HG02885 (cell line): ENCODE measurements around the gene CTSE.

Experiments
- ATAC-seq: cut with Tn5 transposase; IDR thresholded peaks from one replicate; pipeline ENCODE4 v1.9.1; 2021; ENCODE audit warnings: mild to moderate bottlenecking; ENCODE audit not compliant: unreplicated experiment, poor library complexity

CTSE gene

DNA sequence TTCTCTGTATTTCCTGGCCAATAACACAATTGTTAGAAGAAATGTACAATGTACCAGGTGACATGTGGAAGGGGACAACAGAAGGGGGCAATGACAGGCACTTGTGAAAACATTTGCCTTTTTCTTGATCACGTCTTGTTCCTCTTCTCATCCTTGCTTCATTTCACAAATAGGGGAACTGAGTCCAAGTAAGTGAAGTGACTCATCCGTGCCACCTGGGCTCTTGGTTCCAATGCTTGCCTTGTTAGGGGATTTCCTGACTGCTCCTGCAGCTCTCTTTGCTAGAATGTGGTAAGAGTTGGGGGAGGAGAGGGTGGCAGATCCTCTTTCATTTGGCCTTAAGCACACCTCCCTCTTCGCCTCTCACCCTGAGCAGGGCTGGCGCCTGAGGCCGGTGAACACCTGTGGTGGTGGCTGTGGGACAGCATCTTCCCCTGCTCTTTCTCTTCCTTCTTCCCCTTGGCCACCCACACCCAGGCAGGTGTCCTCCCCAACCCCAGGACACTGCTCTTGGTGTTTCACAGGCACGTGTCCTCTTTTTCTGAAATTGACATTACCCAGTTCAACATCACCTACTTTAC is 27.1 kb upstream of the CTSE start:
- peak; percentile 85 for ATAC-seq

- ATAC-seq, result no peak
These were observed 26.4 kb upstream of the CTSE start for GRCh38 chr1:206049919-206050600.

DNA sequence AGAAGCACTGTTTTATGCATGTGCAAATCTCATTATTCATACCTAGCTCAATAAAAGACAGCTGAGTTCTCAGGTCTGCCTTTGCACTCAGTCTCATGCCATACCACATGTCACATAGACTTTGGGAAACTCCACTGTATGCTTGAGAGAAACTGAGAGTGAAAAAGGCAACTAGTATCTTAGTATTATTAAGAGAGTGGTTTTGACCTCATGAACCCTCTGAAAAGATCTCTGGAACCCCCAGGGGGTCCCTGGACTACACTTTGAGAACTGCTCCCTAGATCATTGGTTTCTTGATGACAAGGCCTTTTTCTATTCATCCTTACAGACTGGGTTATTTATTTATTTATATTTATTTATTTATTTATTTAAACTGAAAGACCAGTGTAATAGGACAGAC is 25.6 kb upstream of the CTSE start:
- peak; percentile 48 for ATAC-seq

GRCh38 chr1:206048582-206048981 is 24.9 kb upstream of the CTSE start:
- ATAC-seq, result no peak

DNA sequence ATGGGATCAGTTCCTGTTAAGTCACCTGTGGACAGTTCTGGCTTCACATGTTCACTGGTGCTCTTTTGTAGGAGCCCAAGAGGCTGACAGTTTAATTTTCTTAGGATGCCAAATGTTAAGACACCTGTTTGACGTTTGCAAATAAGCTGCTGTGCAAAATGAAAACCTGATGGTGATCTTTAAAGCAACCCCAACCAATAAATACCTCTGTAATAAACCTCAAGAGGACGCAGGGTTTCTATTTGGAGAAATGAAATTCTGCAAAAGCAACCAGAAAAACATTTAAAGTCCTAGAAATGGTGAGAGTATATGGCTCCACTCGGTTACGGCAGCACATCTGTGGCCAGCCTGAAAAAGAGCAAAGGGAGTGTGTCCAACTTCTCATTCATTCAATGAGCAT is 23.6 kb upstream of the CTSE start:
- no peak for ATAC-seq

DNA sequence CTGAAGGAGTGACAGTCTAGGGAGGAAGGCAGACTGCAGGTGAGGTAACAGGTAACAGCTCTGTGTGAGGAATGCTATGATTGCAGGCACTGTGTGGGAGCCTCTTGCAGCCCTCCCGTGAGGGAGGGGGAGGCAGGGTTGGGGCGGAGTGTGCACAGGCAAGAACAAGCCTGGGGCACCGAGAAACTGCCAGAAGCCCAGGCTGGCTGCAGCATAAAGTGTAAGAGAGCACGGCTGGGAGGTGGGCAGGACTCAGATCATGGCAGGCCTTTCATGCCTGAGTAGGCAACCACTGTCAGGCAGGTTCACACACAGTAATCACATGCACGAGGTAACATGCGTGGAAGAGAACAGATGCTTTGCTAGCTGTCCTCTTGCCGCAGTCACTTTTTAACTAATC is 17.9 kb upstream of the CTSE start:
- ATAC-seq, result peak; percentile 38

- no peak for ATAC-seq
These were observed 16.6 kb upstream of the CTSE start for GRCh38 chr1:206040328-206040727.

DNA sequence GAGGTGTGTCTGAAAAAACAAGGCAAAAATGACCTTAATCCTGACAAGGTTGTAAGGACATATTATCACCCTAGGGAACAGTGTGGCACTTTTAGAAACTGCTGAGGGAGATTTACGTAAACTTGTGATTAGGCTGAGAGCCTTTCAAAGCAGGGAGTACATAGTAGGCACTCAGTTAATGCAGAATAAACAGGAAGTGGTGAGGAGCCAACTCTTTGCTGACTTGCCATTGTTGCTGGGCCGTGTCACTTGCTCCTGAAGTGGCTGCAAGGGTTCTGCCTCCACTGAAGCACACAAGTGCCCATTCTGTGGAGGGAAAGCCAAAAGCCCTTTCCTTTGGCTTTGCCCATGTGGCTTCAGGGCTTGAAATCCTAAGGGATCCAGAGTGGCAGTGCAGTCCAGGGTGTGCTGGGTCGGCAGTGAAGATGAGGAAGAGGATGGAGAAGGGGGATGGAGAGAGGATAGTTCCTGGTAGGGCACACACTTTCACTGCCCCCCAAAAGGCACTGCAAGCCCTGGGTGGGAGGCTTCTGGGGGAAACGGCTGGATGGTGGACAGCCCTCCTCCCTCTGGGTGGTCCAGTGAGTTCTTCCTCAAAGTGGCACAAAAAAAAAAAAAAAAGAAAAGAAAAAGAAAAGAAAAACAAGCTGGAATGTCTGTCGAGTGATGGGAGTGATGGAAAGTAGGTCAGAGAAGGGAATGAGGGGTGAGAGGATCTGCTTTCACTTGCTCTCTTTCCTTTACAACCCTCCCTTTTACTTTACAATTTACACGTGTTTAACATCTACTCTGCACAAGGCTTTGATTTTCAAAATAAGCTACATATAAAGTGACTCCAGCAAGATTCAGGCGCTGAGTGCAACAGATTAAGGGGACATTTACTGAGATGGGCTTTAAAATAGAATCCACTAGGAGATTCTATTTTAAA is 15.6 kb upstream of the CTSE start:
- ATAC-seq, result no peak

GRCh38 chr1:206037581-206037980 is 13.9 kb upstream of the CTSE start:
- no peak for ATAC-seq

- ATAC-seq, result no peak
These were observed 13.2 kb upstream of the CTSE start for GRCh38 chr1:206036663-206037455.

- no peak for ATAC-seq
These were observed 11.3 kb upstream of the CTSE start for GRCh38 chr1:206035027-206035426.

- ATAC-seq, result no peak
These were observed 8.9 kb upstream of the CTSE start for GRCh38 chr1:206032380-206033140.

GRCh38 chr1:206030714-206031113 is 7.0 kb upstream of the CTSE start:
- peak; percentile 66 for ATAC-seq

GRCh38 chr1:206030191-206030590 is 6.5 kb upstream of the CTSE start:
- no peak for ATAC-seq

DNA sequence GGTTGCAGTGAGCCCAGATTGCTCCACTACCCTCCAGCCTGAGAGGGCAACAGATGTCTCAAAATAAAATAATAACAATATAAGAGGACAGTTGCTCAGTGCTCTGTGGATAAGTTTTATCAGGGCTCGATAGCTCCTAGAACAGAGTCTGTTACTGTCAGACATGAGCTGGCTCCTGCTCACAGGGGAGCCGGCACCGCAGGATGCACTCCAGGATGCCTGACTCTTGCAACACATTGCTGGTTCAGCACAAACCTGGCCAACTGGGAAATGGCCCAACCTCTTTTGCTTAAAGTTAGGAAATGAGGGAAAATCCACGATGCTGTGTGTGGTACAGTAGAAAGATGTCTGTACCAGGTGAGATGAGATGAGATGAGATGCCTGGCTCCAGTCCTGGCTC is 5.8 kb upstream of the CTSE start:
- ATAC-seq, result no peak

GRCh38 chr1:206025283-206025820 is 1.7 kb upstream of the CTSE start:
- no peak for ATAC-seq

DNA sequence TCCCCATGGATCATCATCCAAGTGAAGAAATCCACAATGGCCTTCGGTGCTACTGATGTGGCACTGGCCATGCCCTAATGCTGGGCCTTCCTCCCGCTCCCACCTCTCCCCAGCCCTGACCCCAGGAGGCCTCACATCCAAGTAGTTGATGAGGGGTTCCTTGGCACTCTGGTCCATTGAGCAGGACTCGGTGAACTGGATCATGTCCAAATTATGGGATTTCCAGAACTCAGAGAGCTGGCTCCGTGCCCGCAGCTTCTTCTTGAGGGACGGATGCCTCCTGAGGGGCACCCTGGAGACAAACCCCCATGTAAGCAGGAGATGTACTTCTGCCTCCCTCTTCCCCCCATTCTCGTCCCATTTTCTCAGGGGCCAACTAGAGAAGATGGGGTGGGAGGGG is 929 bp downstream of the CTSE start:
- no peak for ATAC-seq

- no peak for ATAC-seq
These were observed 1.9 kb downstream of the CTSE start for GRCh38 chr1:206021626-206022365.
